Common myeloid progenitor, CD34-positive (primary cell): ENCODE data around the gene JUND.
A peak's percentile ranks its signal among the peaks of the same experiment; 100 is the strongest.

ENCODE experiments used
- CTCF ChIA-PET: fragments of 350-600 bp; sonication (Branson Sonifier 250); formaldehyde crosslinking; loops from one replicate; lab custom pipeline; 2021; ENCODE audit warnings: antibody characterized with exemption; lab: Charles Lee
- POLR2A ChIA-PET: fragments of 350-600 bp; sonication (Branson Sonifier 250); formaldehyde crosslinking; loops from one replicate; lab custom pipeline; 2021; ENCODE audit warnings: antibody characterized with exemption; lab: Charles Lee
- DNase-seq, 3 donors: peaks; one replicate each; pipeline versions ENCODE4 v3.0.0 to v3.0.0-alpha.2; 2013
- H3K27ac ChIP-seq, 2 experiments: 1 replicate in 1 of 2; 2 replicates in 1 of 2; pipeline ENCODE4 v1.7.0; 2013; ENCODE audit warnings: inconsistent platforms in 2 of 2, low read length in 2 of 2, mild to moderate bottlenecking in 2 of 2, low read depth in 1 of 2, moderate library complexity in 1 of 2; ENCODE audit not compliant: severe bottlenecking in 2 of 2, insufficient read depth in 1 of 2, poor library complexity in 1 of 2
- H3K27me3 ChIP-seq, 5 experiments: replicated peaks in 2 of 5; 1 replicate in 3 of 5; 2 replicates in 2 of 5; pipeline versions ENCODE4 v1.6.1 to v1.7.0; 2013; ENCODE audit warnings: low read length in 4 of 5, mild to moderate bottlenecking in 2 of 5, moderate library complexity in 2 of 5, inconsistent platforms in 1 of 5; ENCODE audit not compliant: insufficient read depth in 5 of 5, control insufficient read depth in 4 of 5
- H3K36me3 ChIP-seq, 4 experiments: 1 replicate in 2 of 4; 2 replicates in 2 of 4; pipeline versions ENCODE4 v1.6.1 to v1.7.0; 2013; ENCODE audit warnings: low read length in 3 of 4, control low read depth in 1 of 4, mild to moderate bottlenecking in 1 of 4; ENCODE audit not compliant: control insufficient read depth in 4 of 4, insufficient read depth in 4 of 4
- H3K4me1 ChIP-seq, 4 experiments: 1 replicate in 3 of 4; 2 replicates in 1 of 4; pipeline versions ENCODE4 v1.6.1 to v1.7.1; 2013; ENCODE audit warnings: low read length in 3 of 4, mild to moderate bottlenecking in 3 of 4, control low read depth in 1 of 4, inconsistent platforms in 1 of 4, moderate library complexity in 1 of 4; ENCODE audit not compliant: control insufficient read depth in 4 of 4, insufficient read depth in 4 of 4; ENCODE audit errors: control extremely low read depth in 1 of 4
- H3K4me3 ChIP-seq, 7 experiments: 1 replicate in 4 of 7; 2 replicates in 3 of 7; pipeline versions ENCODE4 v1.5.1 to v1.7.0; 2013; ENCODE audit warnings: mild to moderate bottlenecking in 7 of 7, low read length in 6 of 7, moderate library complexity in 6 of 7, inconsistent platforms in 2 of 7, low read depth in 2 of 7, control low read depth in 1 of 7; ENCODE audit not compliant: insufficient read depth in 4 of 7, control insufficient read depth in 1 of 7; ENCODE audit errors: extremely low read depth in 1 of 7
- H3K9me3 ChIP-seq, 5 experiments: 1 replicate in 4 of 5; 2 replicates in 1 of 5; pipeline versions ENCODE4 v1.6.1 to v1.7.1; 2013; ENCODE audit warnings: low read length in 4 of 5, mild to moderate bottlenecking in 2 of 5, inconsistent platforms in 1 of 5, low read depth in 1 of 5, moderate library complexity in 1 of 5; ENCODE audit not compliant: control insufficient read depth in 4 of 5, insufficient read depth in 2 of 5; ENCODE audit errors: control extremely low read depth in 1 of 5
- WGBS: methylation state at CpG from one replicate; pipeline ENCODE4 v1.1.5; 2013; ENCODE audit not compliant: insufficient coverage; 5-methylcytosine and 5-hydroxymethylcytosine counted together

JUND gene

DNA sequence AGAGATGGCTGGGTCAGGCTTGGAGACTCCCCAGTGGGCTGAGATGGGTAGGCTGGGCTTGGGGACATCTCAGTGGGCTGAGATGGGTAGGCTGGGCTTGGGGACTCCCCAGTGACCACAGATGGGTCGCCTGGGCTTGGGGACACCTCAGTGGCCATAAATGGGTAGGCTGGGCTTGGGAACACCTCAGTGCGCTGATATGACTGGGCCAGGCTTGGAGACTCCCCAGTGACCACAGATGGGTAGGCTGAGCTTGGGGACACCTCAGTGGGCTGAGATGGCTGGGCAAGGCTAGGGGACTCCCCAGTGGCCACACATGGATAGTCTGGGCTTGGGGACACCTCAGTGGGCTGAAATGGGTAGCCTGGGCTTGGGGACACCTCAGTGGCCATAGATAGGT, 19.9 kb downstream of the JUND start:
- Histone ChIP-seq H3K4me1 (no peaks in the 10 kb centered on the region), H3K27me3 (no peaks in the 10 kb centered on the region), H3K36me3 (peaks cover under 1 to 48% (median 7%) of the 10 kb centered on the region in 4 experiments), H3K9me3 (no peaks in the 10 kb centered on the region), H3K27ac (no peak overlapping the region), H3K4me3 (no peak overlapping the region)
- POLR2A ChIA-PET, result interaction anchor here (0.7 kb wide), 1 partner anchor 238 kb away, joined by 3 read pairs; no protein-coding TSS in a partner anchor
- WGBS, result 100% methylated on average over 2 of the region's 2 CpGs
- DNase-seq, result peak in 2 of 3 donors; percentile 3 to 4
- CTCF ChIA-PET, result interaction anchor here (0.6 to 3.8 kb wide), 8 partner anchors 9 to 87 kb away, joined by 3 to 19 read pairs (median 4); partner anchors contain the start of genes IFI30 and IQCN

DNA sequence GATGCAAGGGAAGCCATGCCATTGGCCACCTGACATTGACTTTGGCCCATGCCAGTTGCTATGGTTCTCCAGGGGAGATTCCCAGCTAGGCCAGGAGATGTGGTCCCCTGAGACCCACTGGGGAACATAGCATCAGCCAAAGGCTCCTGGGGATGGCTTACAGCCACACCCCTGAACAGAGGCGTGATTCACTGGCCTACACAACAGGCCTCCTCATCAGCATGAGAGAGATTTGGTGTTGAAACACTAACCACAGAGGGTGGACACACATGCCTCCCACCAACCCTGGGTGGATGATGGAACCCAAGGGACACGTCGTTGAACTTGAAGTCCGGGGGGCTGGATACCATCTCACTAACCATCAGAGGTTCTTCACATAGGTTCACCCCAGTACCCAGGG, 21.5 kb downstream of the JUND start:
- no peak overlapping the region for H3K4me3 ChIP-seq
- peaks cover 0 to 32% (median 0%) of the 10 kb centered on the region in 4 experiments for H3K36me3 ChIP-seq
- WGBS, result 100% methylated on average over 3 of the region's 4 CpGs
- H3K4me1 ChIP-seq, result peaks cover 0 to 6% (median 3%) of the 10 kb centered on the region in 4 experiments
- no peak overlapping the region for H3K27ac ChIP-seq
- no peaks in the 10 kb centered on the region for H3K9me3 ChIP-seq
- POLR2A ChIA-PET, result no interaction called here
- CTCF ChIA-PET, result interaction anchor here (1.2 to 3.8 kb wide), 3 partner anchors 10 to 197 kb away, joined by 3 to 19 read pairs (median 7); partner anchors contain the start of gene IQCN
- H3K27me3 ChIP-seq, result peaks cover 0 to 6% (median 0%) of the 10 kb centered on the region in 5 experiments
- DNase-seq, result peak in 2 of 3 donors; percentile 6 to 14

DNA sequence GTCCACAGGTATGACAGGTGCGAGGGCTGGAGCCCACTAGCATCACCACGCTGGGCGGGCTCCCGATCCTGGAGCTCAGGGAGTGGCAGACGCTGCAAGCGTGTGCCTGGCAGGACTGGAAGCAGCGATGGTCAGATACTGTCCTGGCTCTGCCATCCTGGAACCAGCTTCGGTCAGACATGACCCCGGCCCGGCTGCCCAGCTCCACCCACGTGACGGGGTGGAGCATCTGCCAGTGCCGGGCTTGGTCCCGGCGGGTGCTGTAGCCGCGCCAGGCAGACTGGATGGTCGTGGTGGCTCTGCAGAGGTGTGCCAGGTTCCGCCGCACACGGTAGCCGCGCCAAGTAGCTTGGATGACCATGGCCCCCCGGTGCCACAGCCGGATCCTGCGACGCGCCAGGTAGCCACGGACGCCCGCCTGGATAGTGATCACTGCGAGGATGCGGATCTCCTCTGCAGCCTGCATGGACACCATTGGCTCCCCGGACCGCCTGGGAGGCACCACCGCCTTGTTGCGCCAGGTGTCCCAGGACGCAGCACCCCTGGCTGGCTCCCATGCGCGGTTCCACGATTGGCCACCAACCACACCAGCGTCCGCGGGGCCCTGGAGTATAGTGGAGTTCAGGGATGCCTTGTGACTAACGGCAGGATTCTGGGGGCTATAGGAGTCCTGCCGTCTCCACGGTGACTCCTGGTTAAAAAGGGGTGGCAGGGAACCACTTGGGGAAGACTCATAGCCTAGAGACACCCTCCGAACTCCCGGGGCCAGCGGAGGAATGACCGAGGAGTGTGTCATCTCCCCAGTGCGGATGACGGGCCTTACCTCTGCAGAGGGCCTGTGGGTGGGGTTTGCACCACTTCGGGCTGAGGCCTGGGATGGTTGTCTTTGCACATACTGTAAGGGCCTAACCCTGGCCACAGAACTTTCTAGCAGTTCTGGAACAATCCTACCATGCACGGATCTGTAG, 23.6 kb downstream of the JUND start:
- 93% methylated on average over 51 of the region's 55 CpGs for WGBS
- CTCF ChIA-PET, result interaction anchor here (1.1 to 10.0 kb wide), 4 partner anchors 18 to 66 kb away, joined by 3 to 139 read pairs (median 12); partner anchors contain the start of gene IQCN
- Histone ChIP-seq H3K27me3 (peaks cover 0 to 19% (median 4%) of the 10 kb centered on the region in 5 experiments), H3K36me3 (peaks cover 0 to 18% (median 0%) of the 10 kb centered on the region in 4 experiments), H3K27ac (no peak overlapping the region), H3K4me3 (no peak overlapping the region), H3K4me1 (peaks cover 0 to 8% (median 3%) of the 10 kb centered on the region in 4 experiments), H3K9me3 (no peaks in the 10 kb centered on the region)
- POLR2A ChIA-PET, result interaction anchor here (0.5 kb wide), 1 partner anchor 13 kb away, joined by 3 read pairs; no protein-coding TSS in a partner anchor
- peak in 1 of 3 donors; percentile 21 for DNase-seq

DNA sequence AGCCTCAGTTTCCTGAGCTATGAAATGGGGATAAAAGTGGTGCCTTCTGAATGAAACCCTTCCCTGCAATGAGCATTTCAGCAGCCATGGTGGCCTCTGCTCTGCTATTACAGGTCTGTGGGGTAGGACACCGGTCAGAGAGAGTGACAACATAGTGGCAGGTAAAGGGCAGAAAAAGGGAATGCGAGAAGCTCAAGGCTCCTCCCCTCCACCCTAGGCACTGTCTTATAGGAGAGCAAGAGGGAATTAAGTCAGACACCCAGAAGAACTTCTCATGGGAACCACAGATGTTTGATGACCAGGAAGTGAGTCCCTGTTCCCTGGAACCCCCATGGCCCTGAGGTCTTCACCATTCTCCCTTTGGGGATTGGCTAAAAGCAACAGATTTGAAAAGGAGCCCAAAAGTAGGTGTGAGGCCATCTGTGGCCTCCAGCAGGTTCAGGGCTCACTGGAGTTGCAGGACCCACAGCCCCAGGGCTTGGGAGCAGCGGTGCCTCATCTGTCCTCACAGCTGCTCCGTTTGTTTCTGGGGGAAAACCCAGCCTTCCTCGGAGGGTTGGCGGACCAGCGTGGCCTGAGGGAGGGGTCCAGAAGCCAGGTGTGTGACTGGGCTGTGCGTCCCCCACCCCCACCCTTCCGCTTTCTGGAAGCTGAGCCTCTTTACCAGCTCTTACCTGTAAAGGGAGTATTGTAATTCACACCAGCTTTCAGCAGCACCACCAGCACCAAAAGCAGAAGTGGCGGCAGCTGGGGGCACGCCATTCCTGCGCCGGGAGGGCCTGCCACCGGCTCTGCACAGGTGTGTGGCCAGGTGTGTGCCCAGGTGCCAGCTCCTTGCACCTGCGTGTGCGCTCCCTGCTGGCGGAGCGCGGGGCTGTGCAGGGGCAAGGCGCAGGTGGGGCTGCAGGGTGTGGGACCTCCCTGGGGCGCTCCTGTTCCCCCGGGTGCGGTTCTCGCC, 26.6 kb downstream of the JUND start:
- peaks cover 0 to 14% (median 0%) of the 10 kb centered on the region in 4 experiments for H3K36me3 ChIP-seq
- no peak overlapping the region for H3K27ac ChIP-seq
- no peak overlapping the region for H3K4me3 ChIP-seq
- H3K4me1 ChIP-seq, result peaks cover 0 to 8% (median 3%) of the 10 kb centered on the region in 4 experiments
- DNase-seq, result peak; percentile 43 to 77 (median 76)
- no peaks in the 10 kb centered on the region for H3K9me3 ChIP-seq
- WGBS, result 24% methylated on average over 14 of the region's 24 CpGs
- H3K27me3 ChIP-seq, result peaks cover 0 to 21% (median 4%) of the 10 kb centered on the region in 5 experiments
- ChIA-PET POLR2A (interaction anchor here (0.8 to 1.4 kb wide), 3 partner anchors 20 to 34 kb away, joined by 3 to 4 read pairs (median 3); no protein-coding TSS in a partner anchor), CTCF (interaction anchor here (0.6 to 10.0 kb wide), 14 partner anchors 11 to 73 kb away, joined by 3 to 139 read pairs (median 6); partner anchors contain the start of genes IQCN, MPV17L2 and RAB3A)

DNA sequence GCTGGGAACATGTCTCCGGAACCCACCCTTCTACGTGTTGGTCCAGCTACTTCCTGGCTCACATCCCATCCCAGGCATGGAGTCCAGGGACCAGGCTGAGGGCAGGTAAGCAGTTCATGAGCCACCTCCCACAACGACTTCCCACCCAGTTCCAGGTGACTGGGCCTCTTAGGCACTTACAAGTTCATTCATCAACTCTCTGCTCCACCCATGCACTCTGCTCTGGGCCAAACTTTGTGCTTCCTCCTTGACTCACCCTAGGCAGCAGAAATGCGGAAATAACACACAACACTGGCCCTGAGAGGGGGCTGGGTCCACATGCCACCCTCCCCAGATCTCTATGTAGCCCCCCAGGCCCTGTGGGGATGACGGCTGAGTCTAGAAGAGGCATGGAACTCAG, 27.7 kb downstream of the JUND start:
- CTCF ChIA-PET, result interaction anchor here (0.8 to 10.0 kb wide), 16 partner anchors 14 to 140 kb away, joined by 3 to 139 read pairs (median 10); partner anchors contain the start of genes IFI30, IQCN, MPV17L2 and RAB3A
- Histone ChIP-seq H3K4me1 (peaks cover 0 to 8% (median 3%) of the 10 kb centered on the region in 4 experiments), H3K9me3 (no peaks in the 10 kb centered on the region), H3K27ac (no peak overlapping the region), H3K36me3 (peaks cover 0 to 14% (median 0%) of the 10 kb centered on the region in 4 experiments), H3K4me3 (no peak overlapping the region), H3K27me3 (peaks cover 0 to 21% (median 4%) of the 10 kb centered on the region in 5 experiments)
- WGBS, result 50% methylated on average over 4 of the region's 5 CpGs
- peak in 2 of 3 donors; percentile 65 to 67 for DNase-seq
- POLR2A ChIA-PET, result no interaction called here

DNA sequence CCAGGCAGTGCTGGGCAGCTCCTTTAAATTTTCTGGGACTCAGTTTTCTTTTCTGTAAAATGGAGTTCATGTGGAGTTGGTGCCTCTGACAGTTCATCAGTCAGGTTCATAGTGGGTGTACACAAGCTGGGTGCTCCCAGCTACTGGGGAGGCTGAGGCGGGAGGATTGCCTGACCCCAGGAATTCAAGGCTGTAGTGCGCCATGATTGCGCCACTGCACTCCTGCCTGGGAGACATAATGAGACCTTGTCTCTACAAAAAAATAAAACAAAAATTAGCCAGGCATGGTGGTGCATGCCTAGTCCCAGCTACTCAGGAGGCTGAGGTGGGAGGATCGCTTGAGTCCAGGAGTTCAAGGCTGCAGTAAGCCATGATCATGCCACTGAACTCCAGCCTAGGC, 28.3 kb downstream of the JUND start:
- Histone ChIP-seq H3K36me3 (peaks cover 0 to 12% (median 0%) of the 10 kb centered on the region in 4 experiments), H3K4me3 (no peak overlapping the region), H3K27ac (no peak overlapping the region), H3K9me3 (no peaks in the 10 kb centered on the region), H3K4me1 (peaks cover 0 to 8% (median 3%) of the 10 kb centered on the region in 4 experiments), H3K27me3 (peaks cover 0 to 21% (median 4%) of the 10 kb centered on the region in 5 experiments)
- POLR2A ChIA-PET, result no interaction called here
- CTCF ChIA-PET, result interaction anchor here (0.7 to 10.0 kb wide), 22 partner anchors 9 to 142 kb away, joined by 3 to 139 read pairs (median 7); partner anchors contain the start of genes IFI30, IQCN, MPV17L2 and RAB3A
- WGBS, result 100% methylated on average over 2 of the region's 4 CpGs
- DNase-seq, result no peak
